ENCODE data around the gene TSSK2.

Gene TSSK2

GRCh38 chr22:19169002-19169946, 38.2 kb downstream of the TSSK2 start:
- no peak for DNase-seq (ENCODE audit: low spot score)

- DNase-seq (ENCODE audit: low spot score): no peak
Observed at GRCh38 chr22:19169947-19170318, 38.8 kb downstream of the TSSK2 start.

DNA sequence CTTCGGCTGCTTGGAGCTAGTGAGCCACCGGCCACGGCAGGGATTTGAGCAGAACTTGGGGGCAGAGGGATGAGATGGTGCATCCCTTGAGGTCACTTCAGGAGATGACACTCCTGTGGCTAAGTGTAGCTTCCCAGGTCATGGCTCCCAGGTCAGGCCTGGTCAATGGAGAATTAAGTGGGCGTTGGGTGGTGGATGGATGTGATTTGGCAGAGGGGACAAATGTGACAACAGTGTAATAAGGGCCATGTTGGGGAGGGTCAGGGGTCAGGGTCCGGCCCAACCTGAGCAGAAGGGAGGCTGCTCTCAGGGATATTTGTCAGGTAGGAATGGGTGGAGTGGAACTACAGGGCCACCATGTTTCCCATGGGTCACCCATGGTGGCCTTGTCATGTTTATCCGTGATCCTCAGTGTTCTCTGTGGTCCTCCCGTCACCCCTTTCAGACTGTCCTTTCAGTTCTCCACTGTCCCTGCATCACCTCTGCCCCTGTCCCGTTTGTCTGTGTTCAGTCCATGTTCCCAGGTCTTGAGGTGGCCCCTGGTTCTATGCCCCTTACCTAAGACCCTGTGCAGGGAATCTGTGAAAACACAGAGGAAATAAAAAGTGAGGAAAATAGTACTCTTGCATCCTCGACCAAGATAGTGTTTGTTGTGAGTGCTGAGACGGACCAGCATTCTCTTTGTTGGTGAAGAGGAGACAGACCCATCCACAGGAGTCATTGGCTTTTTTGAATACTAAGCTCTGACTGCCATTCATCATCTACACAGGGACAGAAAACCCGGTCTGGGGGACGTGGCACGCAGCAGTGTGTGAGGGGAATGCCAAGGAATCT, 41.3 kb downstream of the TSSK2 start:
- DNase-seq (ENCODE audit: low spot score): no peak

DNA sequence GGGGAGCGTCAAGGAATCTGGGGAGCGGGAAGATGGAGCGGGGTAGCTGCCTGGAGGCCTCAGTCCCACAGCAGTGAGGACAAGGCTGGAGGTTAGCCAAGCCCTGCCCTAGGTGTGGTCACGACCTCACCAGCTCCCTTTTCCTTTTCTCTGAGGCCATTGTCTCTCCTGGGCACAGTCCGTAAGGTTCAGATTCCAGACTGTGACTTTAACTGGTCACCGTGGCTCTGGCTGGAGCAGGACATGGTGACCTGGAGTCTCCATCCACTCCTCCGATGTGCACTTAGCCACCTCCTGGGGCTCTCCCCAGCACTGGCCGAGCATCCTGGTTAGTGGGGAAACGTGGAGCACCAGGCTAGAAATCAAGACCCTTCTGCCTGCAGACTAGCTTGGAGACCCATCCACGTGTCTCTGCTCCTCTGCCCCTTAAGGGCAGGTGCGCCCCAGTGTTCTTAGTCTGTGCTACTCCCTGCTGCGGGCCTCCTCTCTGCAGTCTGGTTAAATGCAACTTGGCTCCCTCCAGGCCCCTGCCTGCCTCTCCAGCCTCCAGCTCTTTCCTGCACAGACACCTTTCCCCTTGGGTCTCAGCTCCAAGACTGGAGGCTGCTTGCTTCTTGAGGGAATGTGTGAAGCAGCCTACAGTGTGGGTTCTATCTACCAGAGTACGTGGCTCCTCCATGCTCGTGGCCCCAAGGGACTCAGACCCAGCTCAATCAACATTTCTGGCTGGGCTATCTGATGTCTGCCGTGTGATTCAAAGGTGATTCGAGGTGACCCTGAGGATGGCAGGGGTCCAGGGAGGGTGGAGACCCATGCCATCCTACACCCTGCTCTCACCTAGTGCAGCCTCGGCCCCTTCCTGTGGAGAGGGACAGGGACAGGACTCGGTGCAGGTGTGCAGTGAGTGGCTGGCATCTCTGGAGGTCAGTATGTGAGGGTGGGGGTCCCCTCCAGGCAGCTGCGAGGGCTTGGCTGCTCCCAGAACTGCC, 42.2 kb downstream of the TSSK2 start:
- DNase-seq (ENCODE audit: low spot score): no peak

DNA sequence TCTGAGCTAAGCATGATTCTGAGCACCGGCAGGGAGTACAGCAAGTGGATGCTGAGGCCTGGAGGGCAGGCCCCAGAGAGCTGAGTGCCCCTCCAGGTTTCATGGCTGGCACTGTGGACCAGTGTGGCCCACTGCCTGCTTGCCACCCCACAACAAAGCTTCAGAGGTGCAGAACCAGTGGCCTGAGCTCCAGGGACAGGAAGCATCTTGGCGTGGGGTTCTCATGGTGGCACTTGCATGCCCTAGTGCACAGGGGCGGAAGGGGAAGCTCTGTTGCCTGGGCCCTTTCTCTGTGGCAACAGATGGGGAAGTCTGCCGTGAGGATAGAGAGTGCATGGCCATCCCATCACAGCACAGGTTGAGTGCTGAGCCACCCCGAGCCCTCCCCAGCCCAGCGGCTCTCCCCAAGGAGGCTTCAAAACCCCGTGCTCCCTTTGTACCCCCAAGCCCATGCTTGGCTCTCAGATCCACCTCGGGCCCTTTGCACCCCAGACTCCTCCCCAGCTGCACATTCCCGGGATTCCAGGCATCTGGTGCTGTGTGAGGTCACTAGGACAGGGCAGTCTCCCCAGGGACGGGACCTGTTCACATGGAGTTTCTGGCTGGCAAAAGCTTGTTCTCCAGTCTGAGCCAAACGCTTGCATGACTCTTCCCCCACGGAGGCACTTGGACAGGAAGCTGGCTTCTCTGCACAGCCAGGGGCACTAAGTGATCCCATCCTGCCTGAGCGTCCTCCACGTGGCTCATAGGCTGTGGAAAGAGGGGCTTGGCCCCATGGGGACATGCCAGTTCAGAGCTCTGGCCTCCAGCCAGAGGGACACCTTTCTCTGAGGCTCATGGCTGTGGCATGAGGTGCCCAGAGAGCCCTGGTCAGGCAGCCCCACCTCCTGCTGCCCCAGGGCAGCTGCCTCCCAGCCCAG, 43.3 kb downstream of the TSSK2 start:
- DNase-seq (ENCODE audit: low spot score): peak; percentile 58

GRCh38 chr22:19175026-19175601, 44.0 kb downstream of the TSSK2 start:
- no peak for DNase-seq (ENCODE audit: low spot score)

DNA sequence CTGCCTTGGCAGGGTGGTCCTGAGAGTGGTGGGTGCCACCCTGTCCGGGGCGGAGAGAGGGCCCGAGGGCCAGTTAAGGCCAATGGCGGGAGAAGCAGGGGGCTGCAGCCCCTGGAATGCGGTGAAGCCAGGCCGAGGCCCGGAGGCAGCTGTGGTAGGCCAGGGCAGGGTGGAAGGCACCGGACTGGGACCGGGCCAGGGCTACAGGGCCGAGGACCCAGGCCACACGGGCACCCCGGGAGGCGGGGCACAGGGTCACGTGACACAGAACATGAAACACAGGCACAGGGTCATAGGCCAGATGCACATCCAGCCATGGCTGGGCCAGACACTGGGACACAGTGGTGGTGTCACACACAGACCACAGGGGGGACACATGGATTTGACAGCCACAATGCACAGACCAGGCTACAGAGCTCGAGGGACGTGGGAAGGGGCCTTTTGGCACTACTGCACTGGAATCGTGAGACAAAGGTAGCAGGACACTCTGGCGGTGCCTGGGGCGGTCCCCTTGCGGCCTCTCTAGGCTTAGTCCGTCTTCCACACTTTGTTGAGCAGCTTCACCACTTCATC, 44.6 kb downstream of the TSSK2 start:
- peak; percentile 36 for DNase-seq (ENCODE audit: low spot score)

DNA sequence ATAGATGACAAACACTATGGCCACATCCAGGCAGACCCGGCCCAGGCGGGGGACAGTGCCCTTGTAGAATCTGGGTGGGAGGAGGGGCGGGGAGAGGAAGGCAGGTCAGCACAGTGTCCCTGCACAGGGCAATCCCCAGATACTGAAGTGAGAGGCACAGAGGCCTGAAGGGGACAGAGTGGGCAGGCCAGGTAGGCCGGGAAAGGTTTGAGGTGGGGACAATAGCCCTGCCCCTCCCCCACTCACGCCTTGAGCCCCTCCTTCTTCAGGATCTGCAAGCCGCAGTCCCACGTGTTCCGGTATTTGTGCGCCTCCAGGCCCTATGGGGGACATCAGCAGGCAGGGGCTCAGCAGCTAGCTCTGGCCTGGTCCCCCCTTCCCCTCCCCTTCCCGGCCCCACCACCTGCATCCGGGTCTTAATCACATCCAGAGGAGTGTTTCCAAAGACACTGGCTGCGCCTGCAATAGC, 45.1 kb downstream of the TSSK2 start:
- DNase-seq (ENCODE audit: low spot score): peak; percentile 38

DNA sequence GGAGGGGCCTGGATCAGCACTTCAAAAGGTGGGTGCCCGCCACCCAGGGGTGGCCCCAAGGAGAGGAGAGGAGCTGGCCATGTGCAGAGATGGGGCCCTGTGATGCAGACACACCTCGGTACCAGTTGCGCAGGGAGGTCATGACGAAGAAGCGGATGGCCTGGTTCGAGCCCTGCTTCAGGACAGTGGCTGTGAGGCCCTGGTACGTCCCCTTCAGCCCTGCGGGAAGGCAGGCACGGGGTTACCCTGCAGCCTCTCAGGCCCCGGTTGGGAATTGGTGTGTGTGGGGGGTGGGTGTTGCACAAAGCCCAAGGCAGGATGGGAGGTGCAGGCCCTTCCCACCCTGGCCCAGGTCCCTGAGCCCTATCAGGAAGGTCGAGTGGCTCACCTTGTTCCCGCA, 45.6 kb downstream of the TSSK2 start:
- DNase-seq (ENCODE audit: low spot score): no peak

DNA sequence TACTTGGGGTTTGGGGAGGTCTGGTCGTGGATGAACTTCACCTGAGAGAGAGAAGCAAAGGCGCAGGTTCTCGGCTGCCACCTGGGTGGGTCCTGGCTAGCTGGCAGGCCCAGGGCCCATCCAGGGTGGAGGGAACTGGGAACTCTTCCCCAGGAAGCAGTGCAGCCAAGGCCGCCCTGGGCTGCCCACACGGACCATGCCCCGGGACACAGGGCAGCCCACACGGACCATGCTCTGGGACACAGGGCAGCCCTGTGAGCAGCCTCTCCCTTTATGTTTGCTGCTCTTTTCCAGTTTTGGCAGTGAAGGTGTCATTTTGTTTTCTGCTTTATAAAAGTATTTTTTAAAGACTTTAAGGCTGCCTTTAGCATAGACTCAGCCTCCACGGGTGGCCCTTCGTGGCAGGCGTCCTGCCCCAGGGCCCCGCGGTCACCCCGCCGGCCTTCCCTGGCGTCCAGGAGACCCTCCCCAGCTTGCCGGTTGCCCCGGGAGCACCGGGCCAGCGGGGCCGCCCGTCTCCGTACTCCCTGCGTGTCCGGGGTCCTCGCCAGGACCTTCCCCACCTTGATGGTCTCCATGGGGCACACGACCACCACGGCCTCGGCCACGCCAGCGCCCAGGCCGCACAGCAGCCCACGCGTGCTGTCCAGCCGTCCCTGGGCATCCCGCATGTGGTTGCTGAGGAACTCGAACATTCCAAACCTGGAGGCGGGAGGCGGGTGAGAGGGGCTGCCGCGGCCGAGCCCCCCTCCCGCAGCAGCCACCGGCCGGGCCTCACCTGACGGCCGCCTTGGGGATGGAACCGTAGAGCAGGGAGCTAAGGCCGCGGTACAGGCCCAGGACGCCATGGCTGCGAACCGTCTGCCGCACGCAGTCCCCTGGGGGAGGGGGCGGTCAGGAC, 46.3 kb downstream of the TSSK2 start:
- DNase-seq (ENCODE audit: low spot score): no peak

- DNase-seq (ENCODE audit: low spot score): no peak
Observed at GRCh38 chr22:19178065-19178656, 47.1 kb downstream of the TSSK2 start.

GRCh38 chr22:19178657-19179496, 47.8 kb downstream of the TSSK2 start, which contains the start of gene SLC25A1:
SLC25A1 (minus strand) TSS chr22:19178736; CDS start chr22:19178673, 63 bp downstream.
- DNase-seq (ENCODE audit: low spot score): peak; percentile 82

- DNase-seq (ENCODE audit: low spot score): peak; percentile 86
Observed at GRCh38 chr22:19179497-19180048, 48.5 kb downstream of the TSSK2 start.

GRCh38 chr22:19180234-19180633, 49.1 kb downstream of the TSSK2 start:
- DNase-seq (ENCODE audit: low spot score): no peak

DNA sequence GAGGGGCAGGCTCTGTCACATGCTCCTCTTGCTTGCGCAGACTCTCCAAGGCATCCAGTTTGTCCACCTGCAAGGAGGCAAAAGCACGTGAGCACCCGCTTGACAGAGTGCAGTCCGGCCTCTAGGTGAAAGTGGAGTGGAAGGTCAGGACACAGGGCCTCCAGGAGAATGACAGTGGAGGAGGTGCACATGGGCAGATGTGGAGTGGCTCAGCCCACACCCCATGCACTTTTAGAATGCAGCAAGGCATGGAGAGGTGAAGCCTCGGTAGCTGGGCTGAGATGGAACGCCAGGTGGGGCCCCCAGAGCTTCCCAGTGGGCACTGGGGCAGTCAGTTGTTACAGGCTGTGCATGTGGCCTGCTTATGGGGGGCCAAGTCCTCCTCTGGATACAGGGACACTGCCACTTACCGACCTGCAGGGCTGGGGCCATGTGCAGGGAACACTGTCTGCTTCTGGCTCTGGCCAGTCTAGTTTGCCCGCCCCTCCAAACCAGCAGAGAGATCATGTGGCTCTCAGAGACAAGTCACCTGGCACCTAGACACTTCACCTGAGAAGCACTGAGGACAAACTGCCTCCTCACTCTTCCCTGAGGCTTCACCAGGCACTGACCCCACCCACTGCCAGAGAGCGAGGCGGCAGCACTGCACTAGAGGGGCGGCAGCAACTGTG, 49.8 kb downstream of the TSSK2 start:
- no peak for DNase-seq (ENCODE audit: low spot score)

DNA sequence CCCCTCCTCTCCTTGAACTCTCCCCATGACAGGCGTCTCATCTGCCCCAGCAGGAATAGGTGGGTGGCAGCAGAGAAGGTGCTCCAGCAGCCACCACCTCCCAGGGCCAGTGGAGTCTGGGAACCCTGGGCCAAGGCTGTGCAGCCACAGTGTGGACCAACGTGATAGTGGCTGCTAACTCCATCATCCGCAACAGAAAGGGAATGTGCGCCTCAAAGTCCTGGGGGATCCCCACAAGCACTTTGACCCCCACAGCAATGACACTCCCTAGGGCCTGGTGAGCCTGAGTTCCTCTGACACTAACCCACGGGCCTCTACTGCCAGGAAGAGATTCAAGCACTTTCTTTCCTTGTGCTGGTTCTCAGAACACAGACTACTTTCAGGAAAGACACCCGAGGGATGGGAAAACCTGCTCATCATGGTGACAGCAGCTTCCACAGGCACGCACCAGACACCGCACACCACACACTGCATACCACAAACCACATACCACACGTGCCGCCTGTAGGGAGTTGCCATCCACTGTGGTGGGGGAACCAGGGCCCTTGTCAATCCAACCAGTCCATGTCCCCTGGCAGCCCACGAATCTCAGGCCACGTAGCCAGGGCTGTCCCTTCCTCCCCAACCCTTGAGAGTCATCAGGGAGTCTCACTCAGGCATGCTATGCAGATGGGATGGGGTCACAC, 50.8 kb downstream of the TSSK2 start:
- no peak for DNase-seq (ENCODE audit: low spot score)

Data from cerebellar cortex (tissue), 1 donor.